COLO668 (cell line): Measurements from ENCODE around the gene OPCML.

Experiments
- DNase-seq: peaks from one replicate; lab custom pipeline; 2025; ENCODE audit not compliant: unreplicated experiment; lab: John Stamatoyannopoulos, UW

OPCML gene

DNA sequence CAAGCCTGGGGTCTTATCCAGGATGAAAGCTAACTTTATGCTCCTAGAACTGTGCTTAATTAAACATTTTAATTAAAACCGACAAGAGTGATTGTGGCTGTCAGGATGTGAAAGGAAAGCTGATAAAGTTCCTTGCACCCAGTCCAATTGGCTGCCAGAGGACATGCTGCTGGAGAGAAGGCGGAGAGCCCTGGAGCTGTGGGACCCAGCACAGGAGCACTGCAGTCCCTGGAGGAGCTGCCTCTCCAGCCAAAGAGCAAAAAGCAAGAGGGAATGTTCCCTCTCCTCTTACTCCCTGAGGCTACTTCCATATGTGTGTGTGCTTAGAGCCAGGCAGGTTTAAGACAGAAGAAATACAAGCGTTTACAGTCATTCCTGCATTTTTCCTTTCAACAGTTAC, 118.6 kb downstream of the OPCML start:
- DNase-seq, result no peak

DNA sequence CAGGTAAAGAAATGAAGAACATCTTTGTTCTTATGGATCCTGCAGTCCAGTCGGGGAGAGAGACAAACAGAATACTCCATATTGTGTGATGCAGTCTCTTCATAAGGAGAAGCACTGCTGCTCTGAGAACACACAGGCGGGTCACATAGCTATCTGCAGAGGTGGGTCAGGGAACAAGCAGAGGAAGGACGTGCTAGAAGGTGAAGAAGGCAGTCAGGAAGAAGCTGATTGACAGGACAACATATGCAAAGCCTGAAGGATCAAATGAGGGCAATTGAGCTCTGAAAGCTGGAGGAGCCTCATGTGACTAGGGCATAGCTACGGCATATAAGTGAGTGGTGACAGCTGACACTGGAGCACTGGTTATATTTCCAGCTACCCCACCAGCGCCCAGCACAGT, 122.5 kb downstream of the OPCML start:
- no peak for DNase-seq

DNA sequence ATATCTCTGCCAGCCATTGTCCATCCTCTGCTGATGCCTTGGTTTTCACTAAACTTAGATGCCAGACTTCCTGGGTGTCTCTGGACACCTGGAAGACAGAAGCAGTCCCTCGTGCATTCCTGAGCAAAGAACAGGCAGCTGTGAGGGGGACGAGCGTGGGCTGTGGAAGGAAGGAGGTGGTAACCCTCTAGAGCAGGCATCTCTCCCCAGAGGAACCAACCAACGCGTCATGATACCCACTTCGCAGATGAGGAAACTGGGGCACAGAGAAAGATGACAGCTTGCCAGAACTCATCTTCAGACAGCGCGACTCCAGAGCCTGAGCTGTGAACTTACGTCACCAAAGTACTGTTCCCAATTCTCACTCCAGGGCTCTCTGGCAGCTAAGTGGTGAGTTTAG, 123.4 kb downstream of the OPCML start:
- DNase-seq, result no peak

DNA sequence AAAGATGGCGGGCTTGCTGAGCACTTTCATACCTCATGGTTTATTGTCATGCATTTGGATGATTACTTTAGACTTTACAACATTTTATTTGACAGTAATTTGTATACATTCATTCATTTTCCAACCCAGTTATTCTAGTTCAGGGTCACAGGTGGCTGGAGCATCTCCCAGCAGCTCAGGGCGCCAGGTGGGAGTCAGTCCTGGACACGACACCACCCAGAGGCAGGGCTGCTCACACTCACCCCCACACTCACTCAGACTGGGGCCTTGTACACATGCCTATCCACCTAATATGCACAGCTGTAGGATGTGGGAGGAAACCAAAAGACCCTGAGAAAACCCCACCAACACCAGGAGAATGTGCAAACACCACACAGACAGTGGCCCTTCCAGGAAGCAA, 123.9 kb downstream of the OPCML start:
- no peak for DNase-seq

DNA sequence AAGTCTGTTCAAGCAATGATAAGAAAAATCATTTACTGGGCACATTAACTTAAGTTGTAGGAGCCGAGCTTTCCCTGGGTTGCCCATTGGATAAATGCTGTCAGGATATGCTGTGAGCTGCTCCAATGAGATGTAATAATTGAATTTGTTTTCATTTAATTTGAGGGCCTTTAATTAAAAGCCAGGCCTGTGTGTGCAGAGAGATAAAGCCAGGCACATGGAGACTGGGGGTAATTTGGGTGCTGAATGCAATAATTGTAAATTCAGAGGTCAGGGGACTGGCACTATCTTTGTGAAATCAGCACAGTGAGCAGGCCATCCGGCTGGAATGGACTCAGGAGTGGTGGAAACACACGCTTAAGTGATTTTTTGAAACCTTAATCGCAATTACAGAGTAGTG, 125.8 kb downstream of the OPCML start:
- DNase-seq, result no peak

DNA sequence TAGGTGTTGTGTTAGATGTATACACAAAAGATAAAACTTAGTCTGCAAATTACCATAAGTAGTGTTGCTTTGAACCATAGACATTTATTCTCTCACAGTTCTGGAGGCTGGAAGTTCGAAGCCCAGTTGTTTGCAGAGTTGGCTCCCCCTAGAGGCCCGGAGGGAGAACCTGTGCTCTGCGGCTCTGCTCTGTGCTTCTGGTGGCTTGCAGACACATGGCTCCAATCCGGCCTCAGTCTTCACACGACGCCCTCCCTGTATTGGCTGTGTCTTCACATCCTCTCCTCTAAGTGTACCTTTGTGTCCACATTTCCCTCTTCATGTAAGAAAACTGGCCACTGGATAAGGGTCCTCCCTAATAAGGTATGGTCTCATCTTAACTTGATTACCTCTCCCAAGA, 128.4 kb downstream of the OPCML start:
- DNase-seq, result no peak

DNA sequence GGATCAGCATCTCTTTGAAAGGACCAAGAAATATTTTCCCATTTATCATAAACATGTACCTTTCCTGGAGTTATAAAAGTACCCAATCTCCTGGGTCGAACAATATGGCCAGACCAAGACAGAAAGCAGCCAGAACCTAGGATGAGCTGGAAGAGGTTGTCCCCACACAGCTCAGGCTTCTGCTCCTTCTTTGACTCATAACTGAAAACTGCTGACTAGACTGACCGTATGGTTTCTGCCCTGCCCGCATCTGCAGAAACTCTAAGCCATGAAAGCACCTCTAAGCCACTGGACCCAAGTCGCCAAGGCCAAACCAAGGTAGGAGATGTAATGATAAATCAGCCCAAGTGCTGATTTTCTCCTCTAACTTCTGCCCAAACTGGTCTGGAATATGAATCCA, 129.8 kb downstream of the OPCML start:
- DNase-seq, result no peak

DNA sequence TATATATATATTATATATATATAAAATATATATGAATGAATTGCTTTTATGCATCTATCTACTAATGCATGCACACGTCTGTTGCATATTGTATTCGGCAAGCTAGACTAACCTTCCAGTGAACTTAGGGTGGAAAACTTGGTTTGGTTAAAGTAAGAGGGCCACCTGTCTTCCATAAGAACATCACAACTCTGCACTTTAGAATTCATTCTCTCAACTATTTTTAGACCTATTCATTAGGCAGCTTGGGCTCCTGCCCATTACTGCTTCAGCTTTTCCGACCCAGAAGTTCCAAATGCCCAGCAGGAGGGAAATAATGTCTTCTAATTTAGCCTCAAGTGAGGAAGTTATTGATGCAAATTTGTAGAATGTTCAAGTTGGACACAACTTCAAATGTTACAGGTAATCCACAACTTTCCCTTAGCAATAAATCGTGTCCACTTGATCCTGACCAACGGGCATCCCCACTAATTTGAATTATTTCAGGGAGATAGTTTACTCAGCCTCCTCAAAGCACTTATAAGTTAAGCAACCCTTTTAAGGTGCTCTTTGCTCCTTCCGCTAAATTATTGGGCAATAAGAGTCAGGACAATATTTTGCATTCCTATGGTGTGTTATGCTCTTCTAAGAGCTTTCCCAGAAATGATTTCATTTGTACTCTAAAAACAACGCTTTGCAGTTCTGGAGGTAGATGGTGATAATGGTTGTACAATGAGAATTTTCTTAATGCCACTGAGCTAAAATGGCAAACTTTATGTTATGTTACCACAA, 132.3 kb downstream of the OPCML start:
- DNase-seq, result no peak

DNA sequence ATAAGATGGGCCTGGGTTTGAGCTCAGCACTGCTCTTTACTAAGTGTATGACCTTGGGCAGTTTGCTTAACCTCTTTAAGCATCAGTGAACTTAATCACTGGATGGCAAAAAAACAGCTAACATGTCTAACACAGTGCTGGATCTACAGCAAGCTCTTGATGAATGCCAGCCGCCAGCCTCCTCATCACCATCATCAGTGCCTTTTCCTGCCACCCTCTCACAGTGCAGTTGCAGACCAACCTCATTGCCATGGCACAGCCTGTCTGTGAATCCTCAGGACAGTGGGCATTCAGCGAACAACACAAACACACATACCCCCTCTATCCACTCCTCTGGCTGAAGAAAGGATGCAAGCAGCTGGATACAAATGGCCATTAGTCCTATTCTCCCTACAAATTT, 133.0 kb downstream of the OPCML start:
- no peak for DNase-seq

DNA sequence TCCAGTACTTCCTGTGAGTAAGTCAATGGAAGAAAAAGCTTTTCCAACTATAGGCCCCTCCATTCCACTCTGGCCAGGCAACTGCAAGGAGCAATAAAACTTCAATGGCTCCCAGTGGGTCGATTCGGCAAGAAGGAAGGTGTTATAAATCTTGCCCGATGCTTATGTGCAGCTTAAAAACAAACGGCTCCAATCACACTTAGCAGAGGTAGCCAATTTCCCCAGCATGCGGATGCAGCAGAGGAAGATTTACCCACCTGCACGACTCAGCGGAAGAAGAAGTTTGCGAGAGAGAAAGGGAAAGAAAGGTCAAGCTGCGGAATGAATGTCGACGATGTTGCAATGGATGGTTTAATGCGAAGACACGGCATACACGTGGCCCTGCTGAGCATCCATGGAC, 141.5 kb downstream of the OPCML start:
- DNase-seq, result no peak

DNA sequence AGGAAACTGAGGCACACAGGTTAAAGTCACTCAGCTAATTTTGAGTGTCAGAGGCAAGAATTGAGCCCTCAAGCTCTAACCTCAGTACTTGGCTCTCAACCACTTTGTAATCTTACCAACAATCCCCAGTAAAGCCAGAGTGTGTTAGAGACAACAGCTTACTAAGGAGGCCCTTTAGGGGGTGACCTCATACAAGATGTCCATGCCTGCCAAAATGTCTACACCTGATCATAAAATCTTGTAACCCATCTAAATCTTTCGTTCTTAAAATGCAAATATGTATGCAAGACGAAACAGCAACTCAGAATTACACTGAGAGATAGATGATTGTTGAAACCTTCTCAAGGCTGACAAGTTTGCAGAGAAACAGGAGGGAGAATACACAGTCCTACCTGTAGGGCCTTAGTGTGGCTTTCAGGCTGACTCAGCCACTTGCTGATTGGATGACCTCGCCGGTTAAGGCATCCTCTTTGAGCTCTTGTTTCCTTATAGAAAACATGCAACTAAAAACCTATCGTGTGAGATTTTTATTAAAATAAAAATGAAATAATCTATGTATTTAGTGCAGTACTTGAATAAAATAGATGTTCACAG, 143.2 kb downstream of the OPCML start:
- DNase-seq, result no peak

DNA sequence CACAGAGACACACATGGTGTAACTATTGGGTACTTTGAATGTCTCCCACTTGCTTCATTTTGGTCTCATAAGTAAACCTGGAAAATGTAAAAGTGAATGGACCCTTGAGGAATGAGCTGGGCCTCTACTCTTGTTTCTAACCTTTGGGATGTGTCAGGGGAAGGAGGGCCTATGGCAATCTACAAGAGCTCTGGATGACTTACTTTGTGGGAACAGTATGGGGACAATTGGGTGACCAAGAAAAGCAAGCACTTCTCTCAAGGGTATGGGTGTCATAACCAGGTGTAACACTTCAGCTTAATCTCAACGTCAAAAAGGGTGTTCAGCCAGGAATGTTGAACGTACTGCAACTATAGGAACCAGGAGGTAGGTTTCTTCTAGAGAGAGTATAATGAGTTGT, 144.0 kb downstream of the OPCML start:
- no peak for DNase-seq

DNA sequence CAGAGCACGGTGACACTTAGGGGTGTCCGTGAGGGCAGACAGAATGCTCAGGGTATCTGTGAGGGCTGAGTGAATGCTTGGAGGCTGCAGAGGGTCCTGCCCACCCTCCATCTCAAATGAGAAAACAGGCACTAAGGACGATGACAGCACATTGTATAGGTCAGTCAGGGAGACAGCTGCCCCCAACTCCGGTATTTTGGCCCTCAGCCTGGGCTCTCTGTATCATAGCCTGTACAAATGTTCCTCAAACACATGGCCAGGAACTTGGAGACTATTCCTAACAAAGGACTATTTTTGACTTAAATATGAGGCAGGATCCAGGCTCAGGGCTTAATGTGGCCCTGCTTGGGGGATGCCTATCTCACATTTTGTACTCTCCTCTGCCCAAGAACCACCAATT, 145.4 kb downstream of the OPCML start:
- no peak for DNase-seq

DNA sequence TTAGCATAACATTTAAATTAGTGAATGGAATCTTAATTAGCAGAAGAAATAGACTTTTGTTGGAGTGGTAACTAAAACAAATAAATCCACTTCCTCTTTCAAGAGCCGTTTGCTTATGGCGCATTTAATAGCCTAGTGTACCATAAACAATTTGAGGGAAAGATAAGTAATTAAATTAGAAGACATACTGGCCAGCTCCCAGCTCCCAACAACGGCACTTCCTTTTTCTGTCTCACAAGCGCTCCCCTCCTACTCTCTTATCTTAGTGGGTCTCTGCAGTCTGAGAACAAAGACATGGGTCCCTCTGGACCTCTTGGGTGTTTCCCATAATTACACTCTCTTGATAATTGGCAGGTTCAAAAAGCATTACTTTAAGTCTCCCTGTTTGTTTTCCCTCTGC, 146.0 kb downstream of the OPCML start:
- DNase-seq, result no peak

DNA sequence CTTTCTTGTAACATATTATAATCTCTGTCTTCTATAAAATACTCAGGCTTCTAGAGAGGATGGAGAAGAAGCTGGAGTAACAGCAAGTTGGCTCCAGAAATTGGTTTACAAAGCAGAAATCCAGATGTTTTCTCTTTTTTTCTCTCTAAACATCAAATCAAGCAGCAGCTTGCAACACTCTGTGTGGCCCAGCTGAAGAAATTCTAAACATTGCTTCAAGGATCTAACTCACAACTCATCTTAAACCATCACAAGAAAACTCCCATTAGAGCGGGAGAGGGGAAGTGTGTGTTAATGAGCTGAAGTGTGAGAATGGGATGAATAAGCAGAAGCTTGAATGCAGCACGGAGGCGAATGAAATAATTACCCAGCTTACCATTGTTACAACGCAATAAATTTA, 146.5 kb downstream of the OPCML start:
- DNase-seq, result no peak

DNA sequence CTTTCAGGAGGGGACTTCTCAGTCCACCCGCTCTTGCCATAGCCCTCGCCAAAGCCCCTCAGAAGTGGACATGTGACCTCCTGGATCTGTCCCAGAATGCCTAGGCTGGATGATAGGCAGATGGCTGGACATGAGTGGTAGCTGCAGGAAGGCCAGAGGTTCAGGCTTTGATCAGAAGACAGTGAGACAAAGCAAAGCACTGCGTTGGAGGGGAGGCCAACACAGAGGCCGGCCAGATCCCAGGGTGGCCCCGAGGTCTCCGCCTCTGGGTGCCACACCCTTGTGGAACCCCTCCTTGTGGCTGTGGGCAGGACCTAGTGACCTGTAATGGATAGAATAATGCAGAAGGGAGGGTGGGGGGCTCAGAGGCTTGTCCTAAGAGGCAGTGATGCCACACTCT, 147.6 kb downstream of the OPCML start:
- DNase-seq, result no peak

DNA sequence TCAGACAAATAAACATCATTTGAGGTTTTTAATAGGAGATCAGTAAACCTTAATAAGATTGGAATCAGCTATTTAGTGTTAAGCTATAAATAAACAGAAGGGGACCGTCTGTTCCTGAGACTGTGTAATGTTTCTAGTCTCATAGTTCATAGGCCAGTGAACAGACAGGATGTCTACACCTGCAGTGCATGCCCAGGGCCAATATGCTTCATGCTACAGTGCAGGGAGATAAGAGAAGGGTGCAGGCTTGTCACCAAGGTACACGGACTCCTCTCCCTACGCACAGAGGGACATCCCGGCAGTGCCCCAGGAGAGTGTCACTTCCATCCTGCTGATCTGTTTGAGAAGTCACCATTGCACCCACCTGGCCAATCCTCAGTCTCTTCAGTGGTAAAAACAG, 148.6 kb downstream of the OPCML start:
- no peak for DNase-seq

DNA sequence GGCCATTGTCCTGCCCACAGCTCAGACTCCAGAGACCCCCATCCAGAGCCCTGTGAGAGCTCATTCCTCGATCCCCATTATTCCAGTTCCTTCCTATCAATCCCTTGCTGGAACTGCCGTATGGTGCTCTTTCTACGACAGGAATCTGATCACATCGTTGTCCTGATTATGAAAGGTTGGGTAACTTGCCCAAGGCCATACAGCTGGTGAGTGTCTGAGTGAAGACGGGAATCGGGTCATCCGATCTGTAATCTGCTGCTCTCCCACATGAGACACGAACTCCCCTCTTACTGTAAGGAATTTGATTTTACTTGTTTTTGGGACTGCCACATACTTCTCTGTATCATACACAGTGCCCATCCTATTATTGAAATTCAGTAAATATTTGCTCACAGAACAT, 149.1 kb downstream of the OPCML start:
- no peak for DNase-seq

DNA sequence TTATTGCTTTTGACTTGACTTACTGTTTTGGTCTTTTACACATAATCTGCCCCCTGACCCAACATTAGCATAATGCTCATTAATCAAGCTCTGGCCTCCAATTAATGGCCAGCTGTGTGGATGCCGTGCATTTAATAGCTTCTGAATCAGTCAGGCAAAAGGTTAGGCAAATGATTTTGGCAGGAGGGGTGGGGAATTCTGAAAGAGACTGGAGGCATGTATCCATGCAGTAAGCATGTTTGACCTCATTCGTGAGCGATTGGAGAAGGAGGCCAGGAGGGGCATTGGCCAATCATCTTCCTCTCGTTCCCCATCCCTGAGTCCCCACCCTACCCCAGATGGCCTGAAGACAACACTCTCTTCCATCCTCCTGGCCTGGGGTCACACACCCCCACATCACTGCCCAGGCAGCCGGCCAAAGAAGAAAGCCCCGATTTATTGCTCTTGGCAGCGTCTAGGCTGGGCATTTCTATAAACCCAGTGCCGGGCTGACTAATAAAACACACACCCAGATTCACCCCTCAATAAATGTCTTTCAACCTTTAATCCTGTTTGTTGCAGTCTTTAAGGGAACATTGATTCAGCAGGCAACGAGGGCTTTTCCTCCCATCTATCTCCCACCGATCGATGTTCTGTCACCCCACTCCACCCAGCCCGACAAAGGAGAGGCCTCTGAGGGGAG, 150.0 kb downstream of the OPCML start:
- DNase-seq, result no peak

DNA sequence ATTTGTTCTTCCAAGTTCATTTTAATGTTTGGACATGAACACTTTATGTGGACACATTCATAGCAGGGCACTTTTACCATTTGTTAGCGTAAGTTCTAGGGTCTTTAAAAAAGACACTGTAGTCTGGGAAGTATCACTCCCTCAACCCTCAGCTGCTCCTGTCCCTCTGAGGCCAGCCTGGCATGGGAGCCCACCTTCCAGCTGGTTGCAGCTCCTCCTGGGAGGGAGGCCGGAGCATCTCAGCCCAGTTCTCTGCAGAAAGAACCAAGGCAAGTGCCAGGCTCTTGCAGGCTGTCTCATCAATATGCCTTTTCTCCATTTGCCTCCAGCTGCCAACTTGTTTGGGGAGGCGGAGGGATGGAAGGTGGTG, 150.6 kb downstream of the OPCML start:
- DNase-seq, result no peak

DNA sequence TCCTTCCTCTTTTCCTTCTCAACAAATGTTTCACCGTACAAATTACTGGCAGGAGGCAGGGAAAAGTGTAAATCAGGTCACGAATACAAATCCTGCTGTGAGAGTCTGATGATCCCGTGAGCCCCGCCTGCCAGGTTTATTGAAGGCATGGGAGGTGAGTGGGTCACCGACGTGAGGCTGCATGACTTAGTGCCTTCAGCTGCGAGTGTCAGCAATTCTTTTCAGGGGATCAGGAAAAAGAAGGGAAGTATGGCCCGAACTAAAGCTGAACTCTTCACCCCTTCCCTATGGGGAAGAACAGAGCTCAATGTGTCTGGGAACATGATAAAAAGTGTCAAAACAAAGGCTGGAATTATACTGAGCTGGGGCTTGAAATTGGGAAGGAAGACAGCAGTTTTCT, 166.2 kb downstream of the OPCML start:
- DNase-seq, result no peak

DNA sequence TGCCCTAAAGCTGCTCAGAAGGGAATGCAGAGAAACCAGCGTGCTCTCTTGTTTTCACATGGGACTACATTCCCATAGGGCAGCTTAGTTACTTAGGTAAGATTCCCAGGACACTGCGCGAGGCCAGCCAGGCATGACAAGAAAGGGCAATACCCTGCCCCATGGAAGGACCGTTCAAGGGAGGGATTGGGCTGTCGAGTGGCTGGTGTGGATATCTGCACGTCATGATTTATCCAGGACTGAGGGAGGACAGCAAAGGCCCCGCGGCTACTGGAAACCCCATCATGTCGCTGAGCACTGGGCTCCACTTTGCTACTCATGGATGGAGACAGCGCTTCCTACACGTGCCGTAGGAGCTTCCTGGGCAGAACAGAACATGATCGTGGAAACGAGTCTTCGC, 169.4 kb downstream of the OPCML start:
- DNase-seq, result no peak

DNA sequence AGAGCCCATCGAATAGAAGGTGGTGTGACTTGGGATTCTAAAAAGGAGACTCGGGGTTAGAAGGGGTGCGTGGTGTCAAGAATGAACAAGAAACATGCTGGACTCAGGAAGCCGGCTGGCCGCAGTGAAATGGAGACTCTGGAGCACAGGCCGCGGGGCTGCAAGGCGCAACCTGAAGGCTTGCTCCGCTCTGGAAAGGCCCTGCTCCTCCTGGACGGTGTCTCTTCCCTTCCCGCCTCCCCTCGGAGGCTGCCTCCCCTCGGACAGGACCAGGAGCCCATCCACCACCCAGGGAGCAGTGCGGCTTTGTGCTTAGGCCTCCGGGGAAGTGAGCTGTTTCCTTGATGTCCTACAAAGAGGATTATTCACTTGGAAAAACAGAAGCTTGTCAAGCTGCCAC, 170.1 kb downstream of the OPCML start:
- DNase-seq, result no peak
